ENCODE results near the gene ARHGAP42.
"Not testable (repeated sequence)": the region's sequence is repeated elsewhere in the genome, so short reads cannot be mapped to it uniquely, and the experiment has no call there.

The ARHGAP42 gene

DNA sequence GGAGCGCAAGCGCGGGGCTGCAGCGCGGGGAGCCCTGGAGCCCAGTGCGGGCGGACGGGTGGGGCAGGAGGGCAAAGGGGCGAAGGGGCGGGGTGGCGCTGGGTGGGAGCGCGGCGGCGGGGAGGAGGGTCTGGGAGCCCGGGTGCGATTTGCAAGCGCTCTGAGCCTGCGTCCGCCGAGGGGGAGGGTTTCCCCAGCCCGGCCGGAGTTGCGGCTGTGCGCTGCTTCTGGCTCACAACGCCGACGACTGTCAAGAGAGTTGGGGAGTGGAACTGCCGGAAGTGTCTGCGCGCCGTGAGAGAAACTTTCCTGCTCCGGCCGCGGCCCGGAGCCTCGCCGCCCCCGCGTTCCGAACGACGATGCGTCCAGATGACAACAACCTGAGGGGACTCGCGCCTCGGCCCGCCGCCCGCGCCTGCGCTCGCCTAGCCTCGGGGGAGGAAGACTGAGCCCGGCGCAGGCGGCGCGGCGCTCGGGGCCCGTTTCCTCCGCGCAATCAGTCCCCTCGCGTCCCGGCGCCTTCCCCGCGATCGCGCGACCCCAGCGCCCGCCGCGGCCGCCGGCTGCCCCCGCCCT, at the start of gene ARHGAP42:
Gene ARHGAP42, plus strand, starts transcription at position 235 of the 576 bp plus-strand sequence. CDS start 391 bp downstream, outside the sequence.
- DNase-seq: peak; percentile 95

DNA sequence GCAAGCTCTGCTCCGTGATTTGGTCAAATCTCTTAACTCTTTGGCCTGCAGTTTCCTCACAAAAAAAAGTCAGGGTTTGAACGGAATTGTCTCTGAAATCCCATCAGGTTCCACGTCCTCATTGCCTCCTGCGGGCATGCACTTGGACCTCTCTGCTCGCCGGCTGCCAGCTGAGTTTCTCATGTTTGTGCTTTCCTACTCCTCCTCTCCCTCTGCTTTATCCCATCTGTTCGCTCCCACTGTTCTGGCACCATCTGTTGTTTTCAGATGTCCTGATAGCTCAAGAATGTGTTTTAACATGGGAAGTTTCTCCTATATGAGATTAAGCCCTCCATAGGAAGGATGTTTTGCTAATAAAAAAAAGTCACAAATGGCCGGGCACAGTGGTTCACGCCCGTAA, 49.4 kb upstream of the ARHGAP42 start:
- no peak for DNase-seq

GRCh38 chr11:100638648-100639047, 48.4 kb upstream of the ARHGAP42 start:
- DNase-seq: no peak

DNA sequence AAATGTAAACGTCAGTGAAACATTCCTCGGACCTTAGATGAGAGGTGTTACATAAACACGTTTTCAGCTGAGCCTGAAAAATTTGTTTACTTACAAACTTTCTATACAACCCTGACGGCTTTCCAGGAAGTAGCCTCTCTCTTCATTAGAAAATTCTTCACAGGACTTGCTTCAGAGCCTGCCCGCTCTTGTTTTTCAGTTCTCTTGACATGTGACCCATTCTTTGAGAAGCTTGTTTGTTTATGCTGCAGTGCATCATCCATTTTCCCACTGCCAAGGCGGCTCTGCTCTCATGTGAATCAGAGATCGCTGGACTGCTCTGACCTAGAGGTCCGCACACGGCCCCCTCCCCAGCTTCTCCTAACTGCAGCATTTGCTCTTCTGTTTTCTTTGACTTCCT, 47.9 kb upstream of the ARHGAP42 start:
- DNase-seq: peak; percentile 61

GRCh38 chr11:100640071-100640470, 47.0 kb upstream of the ARHGAP42 start:
- no peak for DNase-seq

GRCh38 chr11:100640646-100641045, 46.4 kb upstream of the ARHGAP42 start:
- DNase-seq: no peak

GRCh38 chr11:100641456-100641855, 45.6 kb upstream of the ARHGAP42 start:
- no peak for DNase-seq

- no peak for DNase-seq
These were observed 40.5 kb upstream of the ARHGAP42 start for GRCh38 chr11:100646545-100646944.

GRCh38 chr11:100647861-100648260, 39.2 kb upstream of the ARHGAP42 start:
- no peak for DNase-seq

DNA sequence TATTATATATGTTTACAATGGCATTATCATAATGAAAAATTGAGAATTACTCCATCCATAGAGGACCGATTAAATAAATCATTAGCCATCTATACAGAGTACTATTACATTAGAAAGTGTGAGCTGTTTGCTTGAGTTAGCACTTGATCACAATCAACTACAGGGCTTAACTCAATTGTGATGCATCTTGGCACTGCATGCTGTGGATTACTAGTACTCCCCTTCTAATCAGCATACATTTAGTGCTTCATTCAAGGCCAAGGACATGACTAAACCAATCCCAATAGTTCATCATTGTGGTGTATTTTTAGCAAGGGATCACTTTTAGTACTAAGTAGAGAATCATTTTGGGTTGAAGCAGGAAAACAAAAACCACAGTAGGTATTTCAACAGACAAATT, 23.5 kb upstream of the ARHGAP42 start:
- DNase-seq: no peak

- no peak for DNase-seq
These were observed 23.1 kb upstream of the ARHGAP42 start for GRCh38 chr11:100663996-100664395.

DNA sequence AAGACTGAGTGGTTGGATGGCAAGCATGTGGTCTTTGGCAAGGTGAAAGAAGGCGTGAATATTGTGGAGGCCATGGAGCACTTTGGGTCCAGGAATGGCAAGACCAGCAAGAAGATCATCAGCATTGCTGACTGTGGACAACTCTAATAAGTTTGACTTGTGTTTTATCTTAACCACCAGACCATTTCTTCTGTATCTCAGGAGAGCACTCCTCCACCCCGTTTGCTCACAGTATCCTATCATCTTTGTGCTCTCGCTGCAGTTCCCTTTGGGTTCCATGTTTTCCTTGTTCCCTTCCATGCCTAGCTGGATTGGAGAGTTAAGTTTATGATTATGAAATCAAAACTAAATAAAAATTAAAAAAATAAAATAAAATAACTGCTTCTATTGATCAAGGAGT, 20.3 kb upstream of the ARHGAP42 start:
- DNase-seq: not testable (repeated sequence)

DNA sequence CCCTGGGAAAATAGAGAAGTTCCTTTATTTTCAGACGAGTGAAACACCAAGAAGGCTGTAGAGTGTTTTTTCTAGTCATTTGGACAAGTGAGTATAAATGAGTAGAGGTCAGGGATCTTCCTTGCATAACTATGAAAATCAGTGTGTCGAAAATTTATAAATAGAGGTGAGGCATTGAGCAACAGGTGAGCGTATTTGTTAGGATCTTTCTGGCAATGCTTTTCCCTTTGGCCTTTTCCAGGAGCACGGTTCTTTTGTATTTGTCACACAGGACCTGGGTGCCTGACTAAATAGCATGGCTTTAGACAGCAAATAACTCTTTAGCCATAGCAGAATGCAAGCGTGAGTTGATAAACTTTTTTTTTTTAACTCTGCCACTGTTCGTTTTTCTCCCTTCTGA, 19.6 kb upstream of the ARHGAP42 start:
- no peak for DNase-seq

GRCh38 chr11:100670140-100670539, 16.9 kb upstream of the ARHGAP42 start:
- no peak for DNase-seq

- DNase-seq: no peak
These were observed 15.6 kb upstream of the ARHGAP42 start for GRCh38 chr11:100671471-100671870.

DNA sequence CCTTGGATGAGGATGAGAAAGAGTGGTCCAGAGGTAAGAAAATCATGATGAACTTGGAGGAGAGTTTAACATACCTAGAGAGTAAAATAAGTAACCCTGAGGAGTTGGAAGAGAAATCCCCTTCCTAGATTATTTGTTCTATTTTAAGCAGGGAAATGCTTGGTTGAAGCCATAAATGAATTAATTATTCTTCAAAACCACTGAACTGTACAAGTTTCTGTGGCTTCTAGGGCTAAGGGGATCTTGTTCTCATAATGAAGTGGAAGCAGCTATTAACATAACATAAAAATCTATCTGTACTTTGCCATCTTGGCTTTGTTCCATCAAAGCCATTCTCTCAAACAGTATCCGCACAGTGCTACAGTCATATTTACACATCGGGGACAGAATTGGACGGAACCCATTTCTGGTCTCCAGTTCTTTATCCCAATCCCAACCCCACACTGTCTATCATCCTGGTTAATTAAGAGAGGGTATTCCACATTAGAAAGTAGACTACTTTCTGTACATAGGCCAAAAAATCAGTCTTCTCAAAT, 14.5 kb upstream of the ARHGAP42 start:
- no peak for DNase-seq

GRCh38 chr11:100673063-100673462, 14.0 kb upstream of the ARHGAP42 start:
- no peak for DNase-seq

GRCh38 chr11:100674212-100674611, 12.9 kb upstream of the ARHGAP42 start:
- DNase-seq: no peak

DNA sequence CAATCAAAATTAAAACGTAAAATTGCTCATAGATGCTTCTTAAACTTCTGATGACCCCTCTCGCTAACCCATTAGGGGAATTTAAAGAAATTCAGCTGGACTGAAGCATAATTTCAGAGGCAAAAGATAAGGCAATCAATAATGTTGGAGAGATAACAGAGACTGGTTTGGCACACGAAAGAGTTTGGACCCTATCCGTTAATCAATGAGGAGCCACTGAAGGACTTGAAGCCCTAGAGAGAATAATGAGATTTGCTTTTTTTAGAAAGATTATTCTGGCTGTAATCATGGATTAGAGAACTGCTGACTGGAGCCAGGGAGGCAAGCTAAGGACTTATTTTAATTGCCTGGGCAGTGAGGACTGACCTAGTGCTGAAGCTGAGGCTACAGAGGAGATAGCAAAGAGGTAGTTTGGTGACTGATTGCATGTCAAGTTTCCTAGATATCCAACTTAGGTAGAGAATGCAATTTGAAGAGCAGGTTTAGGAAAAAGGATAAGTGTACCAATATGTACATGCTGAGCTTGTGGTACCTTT, 11.9 kb upstream of the ARHGAP42 start:
- DNase-seq: no peak

GRCh38 chr11:100676901-100677300, 10.2 kb upstream of the ARHGAP42 start:
- DNase-seq: peak; percentile 58

GRCh38 chr11:100677796-100678195, 9.3 kb upstream of the ARHGAP42 start:
- no peak for DNase-seq

GRCh38 chr11:100680070-100680469, 7.0 kb upstream of the ARHGAP42 start:
- no peak for DNase-seq

DNA sequence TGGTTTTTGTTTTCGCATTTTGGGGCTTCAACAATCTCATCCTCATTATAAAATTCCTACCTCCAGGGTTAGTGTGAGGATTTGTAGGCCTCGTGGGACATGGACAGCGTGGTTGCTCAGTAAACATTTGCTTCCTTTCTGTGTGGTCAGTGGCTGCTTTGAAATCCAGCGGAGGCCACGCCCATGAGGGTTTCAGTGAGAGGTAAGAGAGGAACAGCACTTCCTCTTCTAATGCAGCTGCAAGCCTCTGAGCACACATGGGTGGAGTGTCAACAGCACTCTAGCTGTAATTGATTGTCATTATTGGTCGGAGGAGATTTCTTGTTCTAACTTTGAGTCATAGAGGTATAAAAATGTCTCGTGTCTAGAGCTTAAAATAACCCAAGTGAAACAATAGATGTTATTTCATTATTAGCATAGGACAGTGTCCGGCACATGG, 6.0 kb upstream of the ARHGAP42 start:
- DNase-seq: peak; percentile 82

DNA sequence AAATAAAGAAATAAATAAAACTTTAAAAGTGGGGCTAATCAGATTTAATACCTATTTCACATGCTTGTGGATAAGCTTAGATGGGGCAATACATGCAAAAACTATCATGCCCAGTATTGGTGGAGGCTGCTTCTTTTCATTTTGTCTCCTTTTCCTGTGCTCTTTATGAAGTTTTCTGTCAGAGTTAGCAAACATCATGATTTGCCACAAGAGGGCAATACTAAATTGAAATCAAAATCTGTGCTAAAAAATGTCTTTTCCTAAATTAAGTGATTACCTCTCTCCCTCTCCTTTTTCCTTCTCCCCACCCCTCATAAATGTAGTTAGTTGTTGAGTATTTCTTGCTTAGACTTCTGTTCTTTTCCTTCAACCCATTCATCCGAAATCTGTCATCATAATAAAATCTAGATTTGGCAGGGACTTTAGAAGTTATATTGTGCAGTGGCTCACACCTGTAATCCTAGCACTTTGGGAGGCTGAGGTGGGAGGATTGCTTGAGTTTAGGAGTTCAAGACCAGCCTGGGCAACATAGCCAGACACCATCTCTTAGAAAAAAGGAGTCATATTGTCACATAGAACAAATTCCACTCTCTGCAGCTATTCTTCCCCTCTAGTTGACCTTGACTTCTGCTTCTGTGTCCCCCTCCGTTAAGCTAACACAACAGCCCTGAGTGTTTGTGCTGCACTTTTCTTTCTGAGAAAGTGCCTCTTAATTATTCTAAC, 4.7 kb upstream of the ARHGAP42 start:
- DNase-seq: no peak

Data from islet precursor cell (in vitro differentiated cells).